Measurements from ENCODE around the gene OPRPN.

The OPRPN gene, protein sequence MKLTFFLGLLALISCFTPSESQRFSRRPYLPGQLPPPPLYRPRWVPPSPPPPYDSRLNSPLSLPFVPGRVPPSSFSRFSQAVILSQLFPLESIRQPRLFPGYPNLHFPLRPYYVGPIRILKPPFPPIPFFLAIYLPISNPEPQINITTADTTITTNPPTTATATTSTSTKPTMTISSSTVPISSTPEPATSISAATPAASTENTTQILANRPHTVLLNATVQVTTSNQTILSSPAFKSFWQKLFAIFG

DNA sequence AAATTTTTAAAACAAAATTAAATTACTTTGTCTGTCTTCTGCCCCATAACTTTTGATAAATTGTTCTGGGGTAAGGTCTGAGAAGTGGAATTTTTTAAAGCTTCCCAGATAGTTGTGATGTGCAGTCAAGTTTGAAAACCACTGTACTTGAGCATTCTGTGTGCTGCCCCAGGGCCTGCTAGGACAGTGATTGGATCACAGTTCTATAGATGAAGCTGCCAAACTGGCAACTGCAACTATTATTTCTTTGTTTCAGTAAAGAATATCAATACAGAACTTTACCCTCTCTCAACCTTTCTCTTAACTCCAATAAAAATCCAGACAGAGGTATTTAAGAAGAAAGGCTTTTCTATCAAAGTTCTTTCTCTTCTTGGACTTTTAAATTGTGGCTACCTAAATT is at the start of gene OPRPN:
OPRPN (plus strand) TSS at position 361 of the 400 bp plus-strand sequence. CDS start 1,346 bp downstream, outside the sequence.
- DNase-seq = no peak

DNA sequence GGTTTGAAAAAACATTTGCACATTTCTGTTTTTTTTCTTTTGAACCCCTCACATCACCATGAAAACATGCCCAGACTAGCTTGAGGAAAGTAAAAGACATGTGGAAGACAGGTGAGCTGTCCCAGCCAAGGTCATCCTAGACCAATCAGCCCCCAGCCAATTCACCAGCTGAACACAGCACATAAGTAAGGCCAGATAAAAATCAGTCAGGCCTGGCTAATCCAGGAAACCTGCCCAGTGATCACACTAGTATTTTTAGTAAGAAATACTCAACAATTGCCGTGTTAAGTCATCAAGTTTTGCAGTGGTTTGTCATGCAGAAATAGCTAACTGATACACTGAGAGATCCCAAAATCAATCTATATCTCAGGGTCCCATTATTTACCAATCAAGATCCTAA is 41.6 kb upstream of the OPRPN start:
- DNase-seq = no peak

DNA sequence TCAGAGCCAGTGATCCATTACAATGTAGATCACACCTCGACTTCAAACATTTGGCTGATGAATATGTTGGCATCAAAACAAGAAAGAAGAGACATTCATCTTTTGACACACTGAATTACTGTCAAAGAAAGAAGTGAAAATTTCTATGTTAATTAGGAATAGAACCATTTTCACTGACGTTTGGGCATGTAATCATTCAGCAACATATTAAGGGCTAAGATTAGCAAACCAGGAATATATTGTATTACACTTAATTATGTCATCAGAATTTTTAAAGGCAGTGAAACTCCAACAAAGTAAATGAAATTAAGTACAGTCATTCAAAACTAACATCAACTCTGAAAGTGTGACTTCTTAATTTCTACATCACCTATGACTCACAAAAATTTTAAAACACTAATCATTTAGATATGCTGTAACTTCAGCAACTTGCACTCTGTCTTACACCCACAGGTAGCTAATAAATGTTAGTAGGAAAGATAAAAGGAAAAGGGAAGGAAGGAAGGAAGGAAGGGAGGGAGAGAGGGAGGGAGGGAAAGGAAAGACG is 38.6 kb upstream of the OPRPN start:
- DNase-seq = no peak

DNA sequence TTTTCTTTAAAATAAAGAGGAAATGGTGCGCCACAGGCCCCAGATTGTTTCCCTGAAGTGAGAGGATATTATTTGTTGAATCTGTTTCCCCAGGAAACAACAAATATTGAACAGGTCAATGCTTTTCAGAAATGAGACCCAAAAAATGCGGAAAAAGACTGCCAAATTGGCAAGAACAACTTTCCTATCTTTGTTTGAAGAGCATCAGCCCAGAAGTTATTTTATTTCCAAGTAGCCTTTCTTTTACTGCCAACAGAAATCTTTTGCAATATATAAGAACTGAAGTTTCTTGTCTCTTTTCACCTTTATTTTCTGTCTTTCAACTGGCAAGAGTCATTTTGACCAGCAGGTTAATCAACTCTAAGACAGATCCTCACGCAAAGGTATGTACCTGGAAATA is 37.3 kb upstream of the OPRPN start, which contains the start of gene SMR3A:
SMR3A (plus strand) TSS at position 301 of the 400 bp plus-strand sequence. CDS start 1,356 bp downstream, outside the sequence.
- no peak for DNase-seq

DNA sequence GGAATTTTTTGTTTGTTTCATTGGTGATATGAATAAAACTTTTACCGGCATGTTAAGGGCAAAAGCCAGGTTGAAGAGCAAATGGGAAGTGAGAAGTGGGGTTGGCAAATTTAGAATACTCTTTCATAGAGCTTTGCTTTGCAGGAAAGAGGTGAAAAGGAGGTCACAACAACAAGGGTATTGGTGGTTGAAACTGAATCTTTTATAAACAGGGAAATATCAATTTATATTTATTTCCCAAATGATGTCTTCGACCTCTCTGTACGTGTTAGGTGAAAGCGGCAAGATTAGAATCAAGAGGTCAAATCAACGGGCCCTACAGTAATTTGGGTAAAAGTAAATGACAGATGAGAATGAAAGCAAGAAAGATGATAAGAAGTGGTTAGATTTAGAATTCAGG is 33.7 kb upstream of the OPRPN start:
- DNase-seq = no peak

DNA sequence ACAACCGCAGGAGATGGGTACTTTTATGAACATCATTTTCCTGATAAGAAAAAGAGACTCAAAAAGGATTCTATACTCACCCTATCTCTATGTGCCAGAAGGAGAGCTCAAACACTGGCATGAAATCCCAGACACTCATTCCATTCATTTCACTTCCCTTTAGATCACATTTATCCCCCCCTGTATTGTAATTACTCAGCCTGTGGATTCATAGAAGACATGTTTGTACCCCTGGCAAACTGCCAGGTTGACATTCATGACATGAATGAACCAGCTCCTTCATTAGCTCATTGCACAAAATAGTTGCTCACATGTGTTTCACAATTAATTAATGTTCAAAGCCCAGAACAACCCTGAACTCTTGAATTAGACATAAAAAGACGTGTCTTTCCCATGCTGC is 32.3 kb upstream of the OPRPN start:
- DNase-seq = no peak

DNA sequence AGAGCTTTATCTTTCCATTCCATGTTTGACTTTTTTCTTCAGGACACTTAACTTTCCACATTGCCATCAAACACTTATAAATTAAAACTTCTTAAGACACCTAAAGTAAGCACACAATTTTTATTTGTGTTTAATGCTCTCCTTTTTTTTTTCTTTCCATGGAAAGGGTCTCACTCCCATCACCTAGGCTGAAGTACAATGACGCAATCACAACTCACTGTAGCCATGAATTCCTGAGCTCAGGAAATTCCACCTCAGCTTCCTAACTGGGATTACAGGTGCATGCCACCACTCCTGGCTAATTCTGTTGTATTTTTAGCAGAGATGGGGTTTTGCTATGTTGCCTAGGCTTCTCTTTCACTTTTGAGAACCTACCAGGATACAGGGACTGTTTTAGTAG is 29.9 kb upstream of the OPRPN start:
- no peak for DNase-seq

- no peak for DNase-seq
Measured at GRCh38 chr4:70371987-70372386, 25.8 kb upstream of the OPRPN start.

DNA sequence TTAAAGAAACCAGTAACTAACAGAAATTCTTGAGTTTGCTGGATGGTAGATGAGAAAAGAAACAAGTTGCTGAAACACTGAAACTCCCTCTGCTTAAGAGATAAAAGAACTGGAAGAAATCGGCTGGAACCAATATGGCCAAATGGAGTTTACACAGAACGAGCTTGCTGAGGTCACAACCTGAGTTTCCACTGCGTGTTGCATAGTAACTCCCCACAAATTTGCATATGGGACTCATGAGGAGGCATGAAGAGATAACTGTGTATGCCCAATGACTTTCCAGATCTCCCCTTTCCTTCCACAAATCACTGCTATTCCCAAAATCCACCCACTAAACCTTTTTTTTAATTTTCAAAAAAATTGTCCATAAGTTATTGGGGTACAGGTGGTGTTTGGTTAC is 25.0 kb upstream of the OPRPN start:
- DNase-seq = no peak

- DNase-seq = no peak
Measured at GRCh38 chr4:70380578-70380977, 17.2 kb upstream of the OPRPN start.

GRCh38 chr4:70382691-70383181 is 15.0 kb upstream of the OPRPN start, which contains the start of gene SMR3B:
Gene SMR3B (plus strand): TSS chr4:70383131. CDS start chr4:70384511, 1,380 bp downstream.
- DNase-seq = no peak

GRCh38 chr4:70392057-70392776 is 5.5 kb upstream of the OPRPN start:
- no peak for DNase-seq

- DNase-seq = no peak
Measured at GRCh38 chr4:70399319-70399718, 1.6 kb downstream of the OPRPN start.

GRCh38 chr4:70402762-70403161 is 5.0 kb downstream of the OPRPN start:
- DNase-seq = no peak

GRCh38 chr4:70405765-70406164 is 8.0 kb downstream of the OPRPN start:
- no peak for DNase-seq

GRCh38 chr4:70425306-70425705 is 27.6 kb downstream of the OPRPN start:
- DNase-seq = no peak

DNA sequence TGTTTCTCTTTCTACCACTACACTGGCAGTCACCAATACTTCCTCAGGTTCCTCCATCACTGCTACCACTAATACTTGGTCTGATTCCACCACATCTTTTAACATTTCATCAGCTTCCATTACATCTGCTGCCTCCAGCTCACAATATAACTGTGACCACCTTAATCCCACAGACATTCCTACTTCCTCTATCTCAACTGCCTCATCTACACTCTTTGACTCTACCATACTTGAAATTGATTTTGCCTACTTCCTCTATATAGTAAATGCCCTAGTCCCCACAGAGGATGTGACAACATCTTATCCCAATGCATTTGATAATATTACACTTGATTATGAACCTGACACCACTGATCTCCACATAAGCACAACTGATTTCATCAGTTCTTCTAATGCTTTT is 29.0 kb downstream of the OPRPN start:
- no peak for DNase-seq

- no peak for DNase-seq
Measured at GRCh38 chr4:70437197-70437596, 39.5 kb downstream of the OPRPN start.

DNA sequence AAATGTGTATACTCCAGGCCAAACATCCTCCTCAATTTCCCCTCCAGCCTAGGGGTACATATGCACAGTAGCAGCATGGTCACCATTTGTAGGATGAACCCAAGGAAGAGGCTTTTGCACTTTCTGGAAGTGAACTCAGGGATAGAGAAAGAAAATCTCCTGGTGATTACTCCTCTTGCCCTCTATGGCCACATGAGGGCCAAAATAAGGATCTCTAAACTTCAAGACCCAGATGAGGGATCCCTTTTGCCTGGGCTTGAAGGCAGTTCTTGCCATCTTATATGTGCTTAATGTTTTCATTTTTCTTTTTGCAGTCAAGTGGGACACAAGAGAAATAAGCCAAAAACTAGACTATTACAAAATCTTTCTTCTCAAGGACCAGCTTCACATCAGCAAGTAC is 44.7 kb downstream of the OPRPN start:
- no peak for DNase-seq

GRCh38 chr4:70443329-70443728 is 45.6 kb downstream of the OPRPN start:
- DNase-seq = no peak

DNA sequence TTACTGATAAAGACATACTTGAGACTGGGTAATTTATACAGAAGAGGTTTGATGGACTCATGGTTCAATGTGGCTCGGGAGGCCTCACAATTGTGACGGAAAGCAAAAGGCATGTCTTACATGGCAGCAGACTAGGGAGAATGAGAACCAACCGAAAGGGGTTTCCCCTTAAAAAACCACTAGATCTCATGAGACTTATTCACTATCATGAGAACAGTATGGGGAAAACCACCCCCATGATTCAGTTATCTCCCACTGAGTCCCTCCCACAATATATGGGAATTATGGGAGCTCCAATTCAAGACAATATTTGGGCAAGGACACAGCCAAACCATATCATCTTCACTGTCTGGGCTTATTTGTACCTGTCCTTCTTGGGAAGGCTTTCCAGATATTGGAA is 51.5 kb downstream of the OPRPN start:
- DNase-seq = no peak

GRCh38 chr4:70452946-70453345 is 55.2 kb downstream of the OPRPN start:
- no peak for DNase-seq
